Glutamatergic neuron (in vitro differentiated cells): ENCODE data around the gene RCAN2. TPM values are rescaled to one million over a fixed set of nuclear protein-coding genes. Genes with fewer than 3 reads are reported as not detected.

ENCODE experiments used
- DNase-seq: peaks from one replicate; pipeline ENCODE4 v3.0.0; 2022
- H3K27ac Mint-ChIP-seq: one replicate; pipeline ENCODE4 v1.8.0; 2020; ENCODE audit warnings: mild to moderate bottlenecking, mixed read lengths, inconsistent platforms; ENCODE audit not compliant: unreplicated experiment
- H3K27me3 Mint-ChIP-seq: one replicate; pipeline ENCODE4 v1.8.0; 2020; ENCODE audit warnings: mild to moderate bottlenecking, moderate library complexity, mixed read lengths, inconsistent platforms; ENCODE audit not compliant: unreplicated experiment
- H3K36me3 Mint-ChIP-seq: one replicate; pipeline ENCODE4 v1.8.0; 2020; ENCODE audit warnings: mild to moderate bottlenecking, mixed read lengths, inconsistent platforms; ENCODE audit not compliant: unreplicated experiment
- H3K4me1 Mint-ChIP-seq: one replicate; pipeline ENCODE4 v1.8.0; 2020; ENCODE audit warnings: mild to moderate bottlenecking, low read depth, mixed read lengths, inconsistent platforms; ENCODE audit not compliant: unreplicated experiment
- H3K4me3 Mint-ChIP-seq: one replicate; pipeline ENCODE4 v1.8.0; 2020; ENCODE audit warnings: mild to moderate bottlenecking, mixed read lengths, inconsistent platforms; ENCODE audit not compliant: unreplicated experiment
- H3K9me3 Mint-ChIP-seq: one replicate; pipeline ENCODE4 v1.8.0; 2020; ENCODE audit warnings: mild to moderate bottlenecking, moderate library complexity, mixed read lengths, inconsistent platforms; ENCODE audit not compliant: unreplicated experiment
- CTCF ChIP-seq: fragments of 200-600 bp; sonication (generic); IDR thresholded peaks from one replicate; pipeline ENCODE4 v1.5.0; 2021; ENCODE audit not compliant: partially characterized antibody, unreplicated experiment
- total RNA-seq: library from RNA; stranded (reverse); fragmentation: NEBNext Ultra II Directional; extraction: Animal tissue kit (Norgen Biotek cat#: 25700); gene quantifications from one replicate; pipeline ENCODE4 v1.2.1, GENCODE V29; 2021; ENCODE audit not compliant: unreplicated experiment

RCAN2 gene
- total RNA-seq, 1 donor from 2014 or later, result 21.6 TPM

GRCh38 chr6:46265373-46265772 is 225.9 kb downstream of the RCAN2 start:
- Mint-ChIP-seq H3K4me3 (no peak overlapping the region), H3K9me3 (no peaks in the 10 kb centered on the region), H3K36me3 (no peaks in the 10 kb centered on the region), H3K27me3 (peaks cover 1% of the 10 kb centered on the region), H3K27ac (no peak overlapping the region), H3K4me1 (peaks cover 6% of the 10 kb centered on the region)
- TF ChIP-seq CTCF, result no peak
- DNase-seq, result no peak

- TF ChIP-seq CTCF, result no peak
- no peaks in the 10 kb centered on the region for H3K9me3 Mint-ChIP-seq
- H3K4me3 Mint-ChIP-seq, result no peak overlapping the region
- no peak overlapping the region for H3K27ac Mint-ChIP-seq
- DNase-seq, result no peak
- H3K36me3 Mint-ChIP-seq, result no peaks in the 10 kb centered on the region
- peaks cover 1% of the 10 kb centered on the region for H3K27me3 Mint-ChIP-seq
- H3K4me1 Mint-ChIP-seq, result peaks cover 6% of the 10 kb centered on the region
These were observed 227.6 kb downstream of the RCAN2 start for GRCh38 chr6:46263707-46264086.

GRCh38 chr6:46262928-46263706 is 228.1 kb downstream of the RCAN2 start:
- no peak for DNase-seq
- no peak for TF ChIP-seq CTCF
- Mint-ChIP-seq H3K27ac (no peak overlapping the region), H3K36me3 (no peaks in the 10 kb centered on the region), H3K4me1 (peaks cover 6% of the 10 kb centered on the region), H3K9me3 (no peaks in the 10 kb centered on the region), H3K27me3 (peaks cover 1% of the 10 kb centered on the region), H3K4me3 (no peak overlapping the region)

- Mint-ChIP-seq H3K36me3 (no peaks in the 10 kb centered on the region), H3K9me3 (no peaks in the 10 kb centered on the region), H3K27ac (no peak overlapping the region), H3K4me3 (no peak overlapping the region), H3K27me3 (no peaks in the 10 kb centered on the region), H3K4me1 (no peaks in the 10 kb centered on the region)
- DNase-seq, result no peak
- no peak for TF ChIP-seq CTCF
These were observed 233.0 kb downstream of the RCAN2 start for GRCh38 chr6:46258249-46258648.

GRCh38 chr6:46255528-46255927 is 235.7 kb downstream of the RCAN2 start:
- Mint-ChIP-seq H3K27me3 (no peaks in the 10 kb centered on the region), H3K4me3 (no peak overlapping the region), H3K9me3 (no peaks in the 10 kb centered on the region), H3K27ac (no peak overlapping the region), H3K36me3 (no peaks in the 10 kb centered on the region), H3K4me1 (no peaks in the 10 kb centered on the region)
- DNase-seq, result no peak
- TF ChIP-seq CTCF, result no peak
